ENCODE results near the gene RGS3. TPM values are rescaled to one million over a fixed set of nuclear protein-coding genes. Genes with fewer than 3 reads are reported as not detected.

The RGS3 gene
- total RNA-seq, 2 donors from 2014 or later = 25.7 to 96.9 TPM

DNA sequence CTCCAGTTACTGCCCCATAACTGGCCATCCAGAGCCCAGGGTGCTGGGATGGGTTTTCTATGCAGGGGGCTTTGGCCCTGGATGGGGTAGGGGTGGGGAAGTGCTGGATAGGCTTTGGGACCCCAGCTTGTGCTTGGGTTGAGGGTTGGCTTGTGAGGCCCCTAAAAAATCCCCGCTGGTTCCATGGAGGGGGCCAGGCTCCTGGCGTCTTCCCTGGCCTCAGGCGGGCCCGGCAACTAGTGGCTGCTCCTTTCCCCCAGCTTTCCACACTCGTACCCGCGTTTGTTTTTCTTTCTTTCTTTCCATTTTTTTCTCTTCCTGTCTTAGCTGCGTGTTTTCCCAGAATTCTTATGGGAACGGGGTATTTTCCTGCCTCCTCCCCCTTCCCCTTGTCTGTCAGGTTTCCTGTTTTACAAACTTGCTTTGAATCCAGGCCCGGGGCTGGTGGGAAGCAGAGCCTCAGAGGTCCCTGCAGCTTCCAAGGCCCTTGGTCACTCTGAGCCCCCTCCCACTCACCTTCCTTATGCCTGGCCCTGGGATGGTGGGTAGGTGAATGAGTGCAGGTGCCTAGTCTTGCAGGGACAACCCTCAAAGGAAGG lies 40.2 kb downstream of the RGS3 start:
- Histone ChIP-seq H3K4me3 (no peak overlapping the region), H3K27me3 (no peaks in the 10 kb centered on the region), H3K27ac (peak overlapping the region in 2 of 4 donors; percentile 2 to 17), H3K4me1 (peaks cover 8% of the 10 kb centered on the region), H3K36me3 (replicated peaks in 1 of 2; ENCODE audit: insufficient read depth in 1 of 2, low read depth in 2 of 2) (no peaks in the 10 kb centered on the region), H3K9me3 (no peaks in the 10 kb centered on the region)
- DNase-seq (no peak), ATAC-seq (no peak)
- TF ChIP-seq, protein P1, sequence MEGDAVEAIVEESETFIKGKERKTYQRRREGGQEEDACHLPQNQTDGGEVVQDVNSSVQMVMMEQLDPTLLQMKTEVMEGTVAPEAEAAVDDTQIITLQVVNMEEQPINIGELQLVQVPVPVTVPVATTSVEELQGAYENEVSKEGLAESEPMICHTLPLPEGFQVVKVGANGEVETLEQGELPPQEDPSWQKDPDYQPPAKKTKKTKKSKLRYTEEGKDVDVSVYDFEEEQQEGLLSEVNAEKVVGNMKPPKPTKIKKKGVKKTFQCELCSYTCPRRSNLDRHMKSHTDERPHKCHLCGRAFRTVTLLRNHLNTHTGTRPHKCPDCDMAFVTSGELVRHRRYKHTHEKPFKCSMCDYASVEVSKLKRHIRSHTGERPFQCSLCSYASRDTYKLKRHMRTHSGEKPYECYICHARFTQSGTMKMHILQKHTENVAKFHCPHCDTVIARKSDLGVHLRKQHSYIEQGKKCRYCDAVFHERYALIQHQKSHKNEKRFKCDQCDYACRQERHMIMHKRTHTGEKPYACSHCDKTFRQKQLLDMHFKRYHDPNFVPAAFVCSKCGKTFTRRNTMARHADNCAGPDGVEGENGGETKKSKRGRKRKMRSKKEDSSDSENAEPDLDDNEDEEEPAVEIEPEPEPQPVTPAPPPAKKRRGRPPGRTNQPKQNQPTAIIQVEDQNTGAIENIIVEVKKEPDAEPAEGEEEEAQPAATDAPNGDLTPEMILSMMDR (IDR thresholded peaks at IDR 0.05) = no peak
- TF ChIP-seq POLR2A (IDR thresholded peaks at IDR 0.05) = no peak
- WGBS, 2 donors = 69 to 87% methylated on average over 10 of the region's 10 CpGs
- intact Hi-C loops (cut with DNase I) = no loop called here

DNA sequence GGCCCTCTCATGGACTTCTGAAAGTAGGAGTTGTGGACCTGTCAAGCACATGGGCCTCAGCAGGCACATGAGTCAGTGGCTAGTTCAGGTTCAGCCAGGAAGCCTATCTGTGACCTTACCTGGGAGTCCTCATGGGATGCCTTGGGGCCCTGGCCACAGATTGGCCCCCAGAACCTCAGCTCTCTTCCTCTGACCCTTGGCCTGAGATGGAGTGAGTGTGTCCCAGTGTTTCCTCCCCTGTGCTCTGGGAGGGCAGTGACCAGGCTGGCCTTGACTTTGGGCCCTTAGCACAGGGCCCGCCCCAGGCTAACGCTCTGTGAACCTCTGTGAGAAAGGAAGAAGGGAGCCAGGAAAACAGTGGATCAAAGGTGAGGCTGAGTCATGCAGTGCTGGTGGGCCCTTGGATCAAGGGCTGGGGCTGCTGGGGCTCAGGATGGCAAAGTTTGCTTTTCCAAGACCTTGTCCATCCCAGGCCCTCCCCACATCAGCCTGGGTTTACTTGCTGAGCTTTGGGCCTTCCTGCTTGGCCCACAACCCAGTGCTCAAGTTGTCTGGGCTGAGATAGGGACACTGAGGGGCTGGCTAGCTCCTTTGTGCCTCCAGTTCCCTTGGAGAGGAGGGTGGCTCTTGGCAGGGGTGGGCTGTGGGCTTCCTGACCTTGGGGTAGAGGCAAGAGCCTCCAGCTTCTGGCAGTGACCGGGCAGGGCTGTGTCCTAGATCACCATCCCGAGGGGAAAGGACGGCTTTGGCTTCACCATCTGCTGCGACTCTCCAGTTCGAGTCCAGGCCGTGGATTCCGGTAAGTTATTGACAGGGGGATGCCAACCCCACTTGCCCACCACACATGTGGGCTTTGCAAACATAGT lies 41.4 kb downstream of the RGS3 start:
- DNase-seq = peak in 1 of 4 donors; percentile 45
- H3K4me3 ChIP-seq = no peak overlapping the region
- ATAC-seq = no peak
- intact Hi-C loops (cut with DNase I) = no loop called here
- H3K27ac ChIP-seq = peak overlapping the region in 2 of 4 donors; percentile 1 to 40
- TF ChIP-seq POLR2A (IDR thresholded peaks at IDR 0.05) = no peak
- TF ChIP-seq, protein P1 (IDR thresholded peaks at IDR 0.05) = no peak
- H3K27me3 ChIP-seq = no peaks in the 10 kb centered on the region
- H3K36me3 ChIP-seq (replicated peaks in 1 of 2; ENCODE audit: insufficient read depth in 1 of 2, low read depth in 2 of 2) = no peaks in the 10 kb centered on the region
- peaks cover 8% of the 10 kb centered on the region for H3K4me1 ChIP-seq
- H3K9me3 ChIP-seq = no peaks in the 10 kb centered on the region
- 84 to 88% methylated on average over 7 to 9 of the region's 9 CpGs for WGBS, 2 donors

DNA sequence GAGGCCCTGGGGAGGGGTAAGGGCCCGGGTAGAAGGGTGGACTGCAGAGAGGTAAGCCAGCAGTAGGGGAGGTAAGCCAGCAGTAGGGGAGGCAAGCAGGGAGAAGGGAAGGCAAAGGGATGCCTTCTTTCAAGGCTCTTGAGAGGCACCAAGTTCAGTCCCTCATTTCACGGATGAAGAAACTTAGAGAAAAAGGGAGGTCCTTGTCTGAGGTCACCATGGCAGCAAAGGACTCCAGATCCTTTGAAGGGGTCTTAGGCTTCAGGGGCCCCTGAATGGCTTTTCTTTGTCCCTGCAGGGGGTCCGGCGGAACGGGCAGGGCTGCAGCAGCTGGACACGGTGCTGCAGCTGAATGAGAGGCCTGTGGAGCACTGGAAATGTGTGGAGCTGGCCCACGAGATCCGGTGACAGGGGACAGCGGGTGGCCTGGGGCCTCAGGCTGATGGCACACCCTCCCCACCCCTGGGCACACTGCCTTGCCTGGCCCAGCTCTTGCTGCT lies 42.6 kb downstream of the RGS3 start:
- WGBS, 2 donors = 88 to 89% methylated on average over 6 to 9 of the region's 9 CpGs
- Histone ChIP-seq H3K36me3 (replicated peaks in 1 of 2; ENCODE audit: insufficient read depth in 1 of 2, low read depth in 2 of 2) (no peaks in the 10 kb centered on the region), H3K27ac (no peak overlapping the region), H3K27me3 (no peaks in the 10 kb centered on the region), H3K4me3 (no peak overlapping the region), H3K9me3 (no peaks in the 10 kb centered on the region), H3K4me1 (peaks cover 13% of the 10 kb centered on the region)
- intact Hi-C loops (cut with DNase I) = no loop called here
- no peak for DNase-seq
- ATAC-seq = no peak
- TF ChIP-seq POLR2A (IDR thresholded peaks at IDR 0.05) = no peak

DNA sequence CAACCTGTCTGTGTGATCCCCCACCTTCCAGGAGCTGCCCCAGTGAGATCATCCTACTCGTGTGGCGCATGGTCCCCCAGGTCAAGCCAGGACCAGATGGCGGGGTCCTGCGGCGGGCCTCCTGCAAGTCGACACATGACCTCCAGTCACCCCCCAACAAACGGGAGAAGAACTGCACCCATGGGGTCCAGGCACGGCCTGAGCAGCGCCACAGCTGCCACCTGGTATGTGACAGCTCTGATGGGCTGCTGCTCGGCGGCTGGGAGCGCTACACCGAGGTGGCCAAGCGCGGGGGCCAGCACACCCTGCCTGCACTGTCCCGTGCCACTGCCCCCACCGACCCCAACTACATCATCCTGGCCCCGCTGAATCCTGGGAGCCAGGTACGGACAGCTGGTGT lies 43.7 kb downstream of the RGS3 start:
- Histone ChIP-seq H3K27ac (no peak overlapping the region), H3K4me1 (peaks cover 21% of the 10 kb centered on the region), H3K4me3 (no peak overlapping the region), H3K36me3 (replicated peaks in 1 of 2; ENCODE audit: insufficient read depth in 1 of 2, low read depth in 2 of 2) (no peaks in the 10 kb centered on the region), H3K27me3 (no peaks in the 10 kb centered on the region), H3K9me3 (no peaks in the 10 kb centered on the region)
- ATAC-seq (no peak), DNase-seq (no peak)
- no peak for TF ChIP-seq POLR2A (IDR thresholded peaks at IDR 0.05)
- TF ChIP-seq, protein P1 (IDR thresholded peaks at IDR 0.05) = no peak
- intact Hi-C loops (cut with DNase I) = no loop called here
- WGBS, 2 donors = 93 to 100% methylated on average over 8 to 18 of the region's 19 CpGs

DNA sequence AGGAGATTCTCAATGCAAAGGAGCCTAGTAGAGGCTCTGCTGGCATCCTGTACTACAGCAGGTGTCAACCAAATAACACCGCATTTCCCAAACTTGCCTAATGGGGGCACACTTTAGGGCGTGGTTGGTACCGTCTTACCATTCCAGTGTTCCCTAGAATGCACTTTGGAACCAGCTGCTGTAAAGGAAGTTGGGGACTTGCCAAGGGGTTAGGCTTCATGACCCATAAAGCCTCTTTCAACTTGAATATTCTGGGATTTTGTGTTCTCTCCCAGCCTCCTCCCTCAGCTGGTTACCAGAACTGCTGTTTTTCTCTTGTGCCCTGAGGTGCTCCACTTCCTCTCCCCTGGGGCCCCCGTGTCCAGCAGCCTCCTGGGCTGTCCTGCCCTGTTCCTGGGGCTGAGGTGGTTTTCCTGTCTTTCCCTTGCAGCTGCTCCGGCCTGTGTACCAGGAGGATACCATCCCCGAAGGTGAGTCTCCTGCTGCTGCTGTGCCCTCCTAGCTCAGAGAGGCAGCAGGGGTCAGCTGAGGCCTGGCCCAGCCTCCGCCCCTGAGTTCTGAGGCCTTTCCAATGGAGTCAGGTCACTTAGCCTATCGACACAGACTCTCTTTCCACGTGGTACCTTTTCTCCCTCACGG lies 44.7 kb downstream of the RGS3 start:
- DNase-seq = peak; percentile 40 to 63 (median 50)
- 73 to 79% methylated on average over 10 of the region's 10 CpGs for WGBS, 2 donors
- Histone ChIP-seq H3K4me3 (no peak overlapping the region), H3K4me1 (peaks cover 21% of the 10 kb centered on the region), H3K36me3 (replicated peaks in 1 of 2; ENCODE audit: insufficient read depth in 1 of 2, low read depth in 2 of 2) (no peaks in the 10 kb centered on the region), H3K9me3 (no peaks in the 10 kb centered on the region), H3K27me3 (no peaks in the 10 kb centered on the region), H3K27ac (peak overlapping the region in 1 of 4 donors; percentile 37)
- intact Hi-C loops (cut with DNase I) = no loop called here
- no peak for ATAC-seq
- TF ChIP-seq, protein P1 (IDR thresholded peaks at IDR 0.05) = peak in 4 of 7 experiments; percentile 10 to 29 (median 23)
- TF ChIP-seq POLR2A (IDR thresholded peaks at IDR 0.05) = no peak
